A549 (cell line): ENCODE data around the gene ZNF335. TPM values are rescaled to one million over a fixed set of nuclear protein-coding genes. Genes with fewer than 3 reads are reported as not detected.

Experiments
- ATAC-seq, 2 experiments: fragments of 200-7000 bp in 1 of 2; fragments of >200 bp in 1 of 2; cut with Nextera tagmentation in 1 of 2; cut with Tn5 transposase in 1 of 2; 3 replicates each; pipeline versions ENCODE4 v1.8.0 to v1.9.1; 2018 to 2020; ENCODE audit warnings: mild to moderate bottlenecking in 1 of 2, moderate library complexity in 1 of 2
- CTCF ChIA-PET: fragments of 300-600 bp; sonication (Branson Sonifier 250); formaldehyde crosslinking; extraction: SDS; loops from one replicate; lab custom pipeline; 2021; ENCODE audit warnings: antibody characterized with exemption, inconsistent platforms; lab: Yijun Ruan, JAX
- POLR2A ChIA-PET: fragments of 350-600 bp; formaldehyde crosslinking; extraction: SDS; loops from one replicate; lab custom pipeline; 2021; ENCODE audit warnings: antibody characterized with exemption, inconsistent platforms; lab: Yijun Ruan, JAX
- DNase-seq, 2 experiments: peaks; one replicate each; pipeline versions ENCODE4 v3.0.0 to v3.0.0-alpha.2; 2011 to 2016; ENCODE audit warnings: low read depth in 1 of 2, low spot score in 1 of 2
- FAIRE-seq: peaks from 2 replicates; lab custom pipeline; 2011; peaks lifted over from hg19 to GRCh38; lab: Jason Lieb, UNC
- H3K27ac ChIP-seq, 2 experiments: fragments of >200 bp; sonication (Bioruptor Twin); formaldehyde crosslinking; 3 replicates each; pipeline ENCODE4 v1.5.1; 2016 to 2017
- H3K4me1 ChIP-seq: fragments of >200 bp; sonication (Bioruptor Twin); formaldehyde crosslinking; 3 replicates; pipeline ENCODE4 v1.6.1; 2016
- H3K4me2 ChIP-seq: fragments of >200 bp; sonication (Bioruptor Twin); formaldehyde crosslinking; 3 replicates; pipeline ENCODE4 v1.6.1; 2016
- H3K4me3 ChIP-seq: fragments of >200 bp; sonication (Bioruptor Twin); formaldehyde crosslinking; 3 replicates; pipeline ENCODE4 v1.5.1; 2016
- H3K9me3 ChIP-seq: fragments of >200 bp; sonication (Bioruptor Twin); formaldehyde crosslinking; 3 replicates; pipeline ENCODE4 v1.6.1; 2016
- CEBPB ChIP-seq, 2 experiments: fragments of >200 bp in 1 of 2; sonication (Bioruptor Twin) in 1 of 2; formaldehyde crosslinking in 1 of 2; IDR thresholded peaks; 2 replicates each; pipeline ENCODE4 v1.6.1; 2012 to 2016
- EHMT2 ChIP-seq: fragments of 200-600 bp; sonication (generic); IDR thresholded peaks from 2 replicates; pipeline ENCODE4 v1.6.1; 2016; ENCODE audit warnings: antibody characterized with exemption, low read depth, mild to moderate bottlenecking, moderate library complexity
- EP300 ChIP-seq, 2 experiments: fragments of >200 bp; sonication (Bioruptor Twin); formaldehyde crosslinking; IDR thresholded peaks; 2 replicates in 1 of 2; 3 replicates in 1 of 2; pipeline ENCODE4 v1.6.1; 2016 to 2017
- GATA3 ChIP-seq: IDR thresholded peaks from 2 replicates; pipeline ENCODE4 v1.6.1; 2012; ENCODE audit warnings: borderline replicate concordance
- HDAC2 ChIP-seq: fragments of 200-600 bp; sonication (generic); IDR thresholded peaks from 2 replicates; pipeline ENCODE4 v1.6.1; 2016
- HOXA7 ChIP-seq: fragments of 250-450 bp; sonication (Bioruptor Pico); IDR thresholded peaks from 2 replicates; pipeline ENCODE4 v1.5.0; 2020; ENCODE audit warnings: mild to moderate bottlenecking, moderate library complexity
- HOXB5 ChIP-seq: fragments of 250-450 bp; sonication (Bioruptor Pico); IDR thresholded peaks from 2 replicates; pipeline ENCODE4 v1.5.0; 2020; ENCODE audit warnings: mild to moderate bottlenecking, moderate library complexity
- JUN ChIP-seq, 2 experiments: fragments of >200 bp; sonication (Bioruptor Twin); formaldehyde crosslinking; IDR thresholded peaks; 2 replicates in 1 of 2; 3 replicates in 1 of 2; pipeline ENCODE4 v1.6.1; 2016 to 2017
- JUNB ChIP-seq: fragments of >200 bp; sonication (Bioruptor Twin); formaldehyde crosslinking; IDR thresholded peaks from 2 replicates; pipeline ENCODE4 v1.6.1; 2016
- MAFK ChIP-seq: fragments of 450-650 bp; IDR thresholded peaks from 2 replicates; pipeline ENCODE4 v1.6.1; 2014; ENCODE audit not compliant: partially characterized antibody
- MAZ ChIP-seq: fragments of 150-350 bp; IDR thresholded peaks from 2 replicates; pipeline ENCODE4 v1.6.1; 2014; ENCODE audit warnings: antibody characterized with exemption, low read depth, low read length, borderline replicate concordance
- POLR2A ChIP-seq: IDR thresholded peaks from 2 replicates; pipeline ENCODE4 v1.6.1; 2012; ENCODE audit warnings: mild to moderate bottlenecking, low read length
- RARB ChIP-seq: fragments of 250-450 bp; sonication (Bioruptor Pico); IDR thresholded peaks from 2 replicates; pipeline ENCODE4 v1.8.0; 2021; ENCODE audit warnings: mild to moderate bottlenecking, moderate library complexity
- RCOR1 ChIP-seq: fragments of 150-350 bp; IDR thresholded peaks from 2 replicates; pipeline ENCODE4 v1.6.1; 2014; ENCODE audit warnings: antibody characterized with exemption, low read length, low read depth
- SMC3 ChIP-seq: fragments of >200 bp; sonication (Bioruptor Twin); formaldehyde crosslinking; IDR thresholded peaks from 3 replicates; pipeline ENCODE4 v1.6.1; 2018; ENCODE audit warnings: inconsistent platforms
- TFCP2L1 ChIP-seq: fragments of 250-450 bp; sonication (Bioruptor Pico); IDR thresholded peaks from 2 replicates; pipeline ENCODE4 v1.5.0; 2021; ENCODE audit warnings: mild to moderate bottlenecking
- ZC3H11A ChIP-seq: fragments of 450-650 bp; IDR thresholded peaks from 2 replicates; pipeline ENCODE4 v1.6.1; 2014; ENCODE audit warnings: antibody characterized with exemption, mild to moderate bottlenecking
- ZSCAN20 ChIP-seq: fragments of 250-450 bp; sonication (Bioruptor Pico); IDR thresholded peaks from 2 replicates; pipeline ENCODE4 v1.8.0; 2022; ENCODE audit warnings: mild to moderate bottlenecking, moderate library complexity
- WGBS: methylation state at CpG from one replicate; pipeline ENCODE4 v1.1.6; 2017; ENCODE audit errors: missing lambda C conversion rate; 5-methylcytosine and 5-hydroxymethylcytosine counted together
- polyA plus RNA-seq, 4 experiments: library from polyadenylated mRNA; depleted of rRNA in 3 of 4; stranded (reverse); fragments of >200 nt; fragmentation: RNase III in 1 of 4; extraction: RNeasy Plus Mini Kit Qiagen cat#74134 plus additional on column Dnase treatment in 1 of 4; gene quantifications; 2 replicates in 3 of 4; 3 replicates in 1 of 4; pipeline ENCODE4 v1.2.3, GENCODE V29; 2011 to 2017
- TF ChIP-seq, protein P1 (sequence below): fragments of 250-450 bp; sonication (Bioruptor Pico); IDR thresholded peaks from 2 replicates; pipeline ENCODE4 v1.5.0; 2020; ENCODE audit warnings: low read depth, mild to moderate bottlenecking, moderate library complexity
- TF ChIP-seq, protein P2 (sequence below): fragments of >200 bp; sonication (Bioruptor Twin); formaldehyde crosslinking; IDR thresholded peaks from 2 replicates; pipeline ENCODE4 v1.6.1; 2016
- TF ChIP-seq, protein P3 (sequence below): IDR thresholded peaks from 2 replicates; pipeline ENCODE4 v1.6.1; 2012; ENCODE audit warnings: low read depth, borderline replicate concordance
- TF ChIP-seq, protein P4 (sequence below): fragments of 450-650 bp; IDR thresholded peaks from 2 replicates; pipeline ENCODE4 v1.6.1; 2014; ENCODE audit warnings: antibody characterized with exemption

The ZNF335 gene
- polyA plus RNA-seq, 2 of the 4 experiments (the other 2 are of a cell fraction), result 7.3 to 9.3 TPM

DNA sequence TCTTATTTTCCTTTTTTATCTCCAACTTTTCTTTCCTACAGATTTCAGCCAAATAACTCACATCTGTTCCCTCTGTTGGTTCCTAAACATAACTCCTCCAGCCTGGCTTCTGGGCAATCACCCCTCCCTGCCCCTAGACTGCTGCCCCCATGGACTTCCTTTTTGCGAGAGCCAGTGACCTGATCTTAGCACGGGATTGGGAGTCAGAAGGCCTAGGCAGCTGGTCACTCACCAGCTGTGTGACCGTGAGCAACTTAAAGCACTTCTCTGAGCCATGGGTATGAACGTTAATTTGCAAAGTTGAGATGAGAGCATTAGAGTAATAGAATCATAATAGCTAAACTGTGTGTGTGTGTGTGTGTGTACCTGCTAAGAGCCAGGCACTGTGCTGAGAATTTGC is 32.2 kb upstream of the ZNF335 start:
- FAIRE-seq (no peak), ATAC-seq (no peak)
- POLR2A ChIA-PET, result no interaction called here
- CTCF ChIA-PET, result interaction anchor here (0.6 to 22.4 kb wide), 3 partner anchors 2 to 80 kb away, joined by 4 to 450 read pairs (median 450); partner anchors contain the start of gene MMP9
- no peak overlapping the region for H3K4me2 ChIP-seq
- TF ChIP-seq, protein P1, sequence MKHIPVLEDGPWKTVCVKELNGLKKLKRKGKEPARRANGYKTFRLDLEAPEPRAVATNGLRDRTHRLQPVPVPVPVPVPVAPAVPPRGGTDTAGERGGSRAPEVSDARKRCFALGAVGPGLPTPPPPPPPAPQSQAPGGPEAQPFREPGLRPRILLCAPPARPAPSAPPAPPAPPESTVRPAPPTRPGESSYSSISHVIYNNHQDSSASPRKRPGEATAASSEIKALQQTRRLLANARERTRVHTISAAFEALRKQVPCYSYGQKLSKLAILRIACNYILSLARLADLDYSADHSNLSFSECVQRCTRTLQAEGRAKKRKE (CRISPR knock-in tag), result no peak
- no peak for TF ChIP-seq POLR2A
- TF ChIP-seq MAFK, result no peak
- no peak for TF ChIP-seq EP300 (IDR thresholded peaks at IDR 0.05)
- TF ChIP-seq, protein P2, sequence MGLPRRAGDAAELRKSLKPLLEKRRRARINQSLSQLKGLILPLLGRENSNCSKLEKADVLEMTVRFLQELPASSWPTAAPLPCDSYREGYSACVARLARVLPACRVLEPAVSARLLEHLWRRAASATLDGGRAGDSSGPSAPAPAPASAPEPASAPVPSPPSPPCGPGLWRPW, result no peak
- TF ChIP-seq HOXA7 (CRISPR knock-in tag), result no peak
- no peak for TF ChIP-seq MAZ
- TF ChIP-seq HDAC2, result no peak
- TF ChIP-seq EHMT2, result no peak
- TF ChIP-seq, all 56 proteins: peak for 0
- 58% methylated on average over 4 of the region's 4 CpGs for WGBS
- no peak for DNase-seq
- Histone ChIP-seq H3K4me1 (no peaks in the 10 kb centered on the region), H3K4me3 (no peak overlapping the region), H3K27ac (no peak overlapping the region), H3K9me3 (no peaks in the 10 kb centered on the region)

DNA sequence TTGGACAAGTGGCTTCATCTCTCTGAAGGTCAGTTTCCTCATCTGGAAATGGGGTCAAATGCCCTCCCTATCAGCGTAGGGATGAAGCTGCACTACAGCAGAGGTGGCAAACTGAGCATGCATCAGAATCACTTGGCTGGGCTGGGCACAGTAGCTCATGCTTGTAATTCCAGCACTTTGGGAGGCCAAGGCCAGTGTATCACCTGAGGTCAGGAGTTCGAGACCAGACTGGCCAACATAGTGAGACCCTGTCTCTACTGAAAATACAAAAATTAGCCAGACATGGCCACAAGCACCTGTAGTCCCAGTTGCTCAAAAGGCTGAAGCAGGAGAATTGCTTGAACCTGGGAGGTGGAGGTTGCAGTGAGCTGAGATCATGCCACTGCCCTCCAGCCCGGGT is 30.0 kb upstream of the ZNF335 start:
- Histone ChIP-seq H3K4me2 (no peak overlapping the region), H3K27ac (no peak overlapping the region), H3K9me3 (no peaks in the 10 kb centered on the region), H3K4me1 (no peaks in the 10 kb centered on the region), H3K4me3 (no peak overlapping the region)
- ChIA-PET CTCF (interaction anchor here (3.0 to 22.4 kb wide), 3 partner anchors 4 to 21 kb away, joined by 11 to 450 read pairs (median 450); partner anchors contain the start of gene MMP9), POLR2A (no interaction called here)
- no peak for FAIRE-seq
- TF ChIP-seq JUNB (no peak), CEBPB (IDR thresholded peaks at IDR 0.05) (no peak), HOXB5 (no peak), JUN (IDR thresholded peaks at IDR 0.05) (no peak), RCOR1 (no peak)
- TF ChIP-seq, protein P3, sequence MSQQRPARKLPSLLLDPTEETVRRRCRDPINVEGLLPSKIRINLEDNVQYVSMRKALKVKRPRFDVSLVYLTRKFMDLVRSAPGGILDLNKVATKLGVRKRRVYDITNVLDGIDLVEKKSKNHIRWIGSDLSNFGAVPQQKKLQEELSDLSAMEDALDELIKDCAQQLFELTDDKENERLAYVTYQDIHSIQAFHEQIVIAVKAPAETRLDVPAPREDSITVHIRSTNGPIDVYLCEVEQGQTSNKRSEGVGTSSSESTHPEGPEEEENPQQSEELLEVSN, result no peak
- TF ChIP-seq, protein P4, sequence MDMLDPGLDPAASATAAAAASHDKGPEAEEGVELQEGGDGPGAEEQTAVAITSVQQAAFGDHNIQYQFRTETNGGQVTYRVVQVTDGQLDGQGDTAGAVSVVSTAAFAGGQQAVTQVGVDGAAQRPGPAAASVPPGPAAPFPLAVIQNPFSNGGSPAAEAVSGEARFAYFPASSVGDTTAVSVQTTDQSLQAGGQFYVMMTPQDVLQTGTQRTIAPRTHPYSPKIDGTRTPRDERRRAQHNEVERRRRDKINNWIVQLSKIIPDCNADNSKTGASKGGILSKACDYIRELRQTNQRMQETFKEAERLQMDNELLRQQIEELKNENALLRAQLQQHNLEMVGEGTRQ, result no peak
- ATAC-seq, result no peak
- no peak for DNase-seq
- 94% methylated on average over 3 of the region's 3 CpGs for WGBS

DNA sequence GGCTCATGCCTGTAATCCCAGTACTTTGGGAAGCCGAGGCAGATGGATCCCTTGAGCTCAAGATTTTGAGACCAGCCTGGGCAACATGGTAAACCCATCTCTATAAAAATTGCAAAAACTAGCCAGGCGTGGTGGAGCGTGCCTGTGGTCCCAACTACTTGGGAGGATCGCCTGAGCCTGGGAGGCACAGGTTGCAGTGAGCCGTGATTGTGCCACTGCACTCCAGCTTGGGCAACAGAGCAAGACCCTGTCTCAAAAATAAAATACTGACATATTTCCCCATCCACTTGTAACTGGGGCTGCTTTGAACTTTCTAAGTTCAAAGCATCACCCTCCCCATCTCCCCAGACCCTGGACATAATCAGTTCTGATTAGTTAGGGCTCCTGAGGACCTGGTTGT is 29.5 kb upstream of the ZNF335 start:
- ChIA-PET CTCF (interaction anchor here (3.0 to 22.4 kb wide), 3 partner anchors 4 to 21 kb away, joined by 11 to 450 read pairs (median 450); partner anchors contain the start of gene MMP9), POLR2A (no interaction called here)
- no peak for FAIRE-seq
- Histone ChIP-seq H3K4me1 (no peaks in the 10 kb centered on the region), H3K4me3 (no peak overlapping the region), H3K9me3 (no peaks in the 10 kb centered on the region), H3K4me2 (no peak overlapping the region), H3K27ac (no peak overlapping the region)
- TF ChIP-seq JUN (IDR thresholded peaks at IDR 0.05) (no peak), RARB (CRISPR knock-in tag) (no peak), ZSCAN20 (CRISPR knock-in tag) (no peak), ZC3H11A (no peak), GATA3 (no peak), MAZ (no peak), TFCP2L1 (CRISPR knock-in tag) (no peak), SMC3 (no peak)
- WGBS, result 66% methylated on average over 5 of the region's 5 CpGs
- no peak for DNase-seq
- ATAC-seq, result no peak
